ENCODE data around the gene RALGAPA1.

The RALGAPA1 gene

DNA sequence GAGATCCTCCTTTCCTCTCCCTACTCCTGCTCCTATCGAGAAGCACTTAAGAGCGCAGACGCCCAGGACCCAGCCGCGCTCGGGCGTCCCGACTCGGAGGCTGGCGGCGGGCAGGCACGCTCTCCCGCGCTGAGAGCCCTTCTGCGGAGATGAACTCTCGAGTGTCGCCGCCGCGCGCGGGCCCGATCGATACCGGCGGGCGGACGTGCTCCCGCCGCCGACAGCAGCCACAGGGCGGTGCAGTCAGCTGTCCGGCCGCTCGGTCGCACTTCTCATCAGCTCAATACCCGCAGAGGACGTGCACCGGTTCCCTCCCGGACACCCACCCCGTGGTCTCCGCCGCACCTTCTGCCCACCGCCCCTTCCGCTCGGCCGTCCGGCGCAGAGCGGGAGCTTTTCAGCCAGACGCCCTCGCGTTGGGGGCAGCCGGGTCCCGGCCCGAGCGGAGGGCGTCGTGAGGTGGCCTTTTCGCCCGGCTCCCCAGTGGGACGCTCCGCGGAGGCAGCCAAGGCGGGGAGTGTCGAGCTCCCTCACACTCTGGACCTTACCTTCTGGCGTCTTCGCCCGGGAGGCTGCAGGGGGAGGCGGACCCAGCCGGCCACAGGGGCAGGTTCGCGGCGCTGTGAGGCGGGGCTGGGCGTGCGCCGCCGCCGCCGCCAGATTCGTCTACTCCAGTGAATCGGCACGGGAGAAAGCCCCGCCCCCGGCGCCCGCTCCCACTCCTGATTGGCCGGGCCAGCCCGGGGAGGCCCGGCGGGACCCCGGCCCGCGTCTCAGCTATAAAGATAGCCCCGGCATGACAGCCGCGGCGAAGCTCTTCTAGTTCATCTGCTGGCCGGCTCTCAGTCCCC, 275.5 kb downstream of the RALGAPA1 start, which contains the start of gene INSM2:
Gene INSM2 (plus strand): TSS at position 808 of the 851 bp plus-strand sequence. CDS start 89 bp downstream, outside the sequence.
- DNase-seq, result peak; percentile 79

- DNase-seq, result no peak
Measured at GRCh38 chr14:35532783-35533356, 276.2 kb downstream of the RALGAPA1 start.

DNA sequence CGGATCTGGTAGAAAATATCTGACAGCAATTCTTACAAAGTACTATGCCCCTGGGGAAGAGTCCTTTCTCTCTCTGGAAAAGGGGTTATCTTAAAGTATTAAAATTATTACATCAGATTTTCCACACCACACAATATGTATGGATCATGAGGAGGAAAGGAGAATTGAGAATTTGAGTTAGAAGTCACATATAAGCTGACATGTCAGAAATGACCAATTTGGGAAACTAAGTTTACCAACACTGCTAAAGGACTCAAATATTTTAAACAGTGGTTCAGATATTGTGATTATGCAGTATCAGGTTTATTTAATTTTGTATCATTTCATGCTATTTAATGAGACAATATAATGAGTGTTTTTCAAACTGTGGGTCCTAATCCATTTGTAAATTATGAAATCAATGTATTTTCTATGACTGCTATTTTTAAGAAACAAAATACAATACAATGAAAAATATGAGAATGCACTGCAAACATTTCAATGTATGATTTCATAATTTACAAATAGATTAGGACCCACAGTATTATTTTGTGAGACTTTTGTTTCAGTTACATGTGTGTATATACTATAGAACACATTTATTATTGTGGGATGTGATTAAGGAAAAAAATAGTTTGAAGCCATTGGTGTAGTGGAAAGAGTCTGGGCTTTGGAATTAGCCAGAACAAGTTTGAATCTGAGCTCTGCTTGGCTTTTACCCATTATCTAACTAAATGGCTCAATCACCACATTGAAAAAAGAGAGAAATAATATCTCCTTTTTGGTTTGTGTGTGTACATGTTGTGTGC, 276.9 kb downstream of the RALGAPA1 start:
- DNase-seq, result no peak

GRCh38 chr14:35526962-35527361, 282.1 kb downstream of the RALGAPA1 start:
- no peak for DNase-seq

- DNase-seq, result no peak
Measured at GRCh38 chr14:35525695-35526094, 283.4 kb downstream of the RALGAPA1 start.

DNA sequence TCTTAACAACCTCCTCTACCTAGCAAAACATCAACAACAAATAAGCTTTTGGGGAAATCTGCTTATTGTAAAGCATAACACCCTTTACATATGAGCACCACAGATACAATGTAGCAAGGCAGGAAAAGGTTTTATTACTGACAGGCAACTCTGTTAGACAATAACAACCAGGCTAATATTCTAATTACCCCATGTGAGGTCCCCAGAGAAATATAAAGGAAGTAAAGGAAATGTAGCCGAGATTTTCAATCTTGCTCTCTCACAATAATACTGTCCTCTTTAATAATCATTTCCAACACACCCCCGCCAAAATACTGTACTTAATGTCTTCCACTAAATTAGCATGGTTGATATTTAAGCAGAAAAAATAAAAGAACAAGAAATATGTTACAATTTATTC, 289.1 kb downstream of the RALGAPA1 start:
- DNase-seq, result no peak

DNA sequence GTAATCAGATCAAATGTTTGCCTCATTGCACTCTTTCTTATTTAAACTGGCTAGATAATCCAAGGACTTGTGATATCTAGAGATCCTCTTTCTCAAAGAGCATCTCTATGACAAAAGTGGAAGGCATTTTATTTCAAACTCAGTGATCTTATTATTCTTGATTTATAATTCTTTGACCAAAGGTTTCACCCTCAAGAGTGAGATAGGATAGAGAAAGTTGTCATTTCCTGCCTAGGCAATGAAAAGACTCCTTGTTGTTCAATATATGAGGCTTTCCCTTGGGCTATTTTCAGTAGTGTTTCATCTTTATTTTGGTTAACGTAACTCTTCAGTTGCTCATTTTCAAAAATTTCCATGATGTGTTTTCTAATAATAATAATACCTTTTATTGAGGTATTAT, 293.2 kb downstream of the RALGAPA1 start:
- DNase-seq, result no peak

DNA sequence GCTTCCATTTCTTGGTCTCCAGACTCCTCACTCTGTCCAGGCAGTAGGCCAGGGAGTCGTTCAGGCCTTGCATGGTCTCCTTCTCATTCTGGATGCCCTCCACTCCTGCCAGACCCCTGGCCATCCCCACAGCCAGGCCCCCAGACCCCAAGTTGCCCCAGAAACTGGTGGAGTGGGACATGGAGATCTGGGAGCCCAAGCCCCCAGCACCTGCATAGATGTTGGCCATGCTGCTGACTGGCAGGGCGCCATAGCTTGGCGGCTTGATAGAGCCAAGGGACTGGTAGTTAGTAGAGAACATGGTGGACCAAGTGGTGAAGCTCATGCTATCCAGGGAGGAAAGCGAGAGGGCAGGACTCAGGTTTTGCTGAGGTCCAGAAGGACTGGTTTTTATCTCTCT, 296.3 kb downstream of the RALGAPA1 start:
- DNase-seq, result no peak

DNA sequence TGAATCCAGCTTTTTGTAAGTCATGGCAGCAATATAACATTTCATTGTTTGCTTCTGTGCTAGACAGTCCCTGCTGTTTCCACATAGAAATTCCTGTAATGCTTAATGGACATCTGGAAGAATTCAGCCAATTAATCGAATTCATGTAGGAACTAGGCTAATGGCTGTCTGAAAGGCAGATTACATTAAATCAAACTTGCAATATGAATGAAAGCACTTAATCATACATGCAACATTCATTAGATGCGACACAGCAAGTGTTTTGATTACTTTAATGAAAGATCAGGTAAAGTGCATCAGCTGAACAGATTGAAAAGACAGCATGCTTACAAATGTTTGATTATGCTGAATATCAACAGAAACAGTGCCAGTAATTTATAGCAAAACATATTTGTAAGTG, 299.2 kb downstream of the RALGAPA1 start:
- no peak for DNase-seq

DNA sequence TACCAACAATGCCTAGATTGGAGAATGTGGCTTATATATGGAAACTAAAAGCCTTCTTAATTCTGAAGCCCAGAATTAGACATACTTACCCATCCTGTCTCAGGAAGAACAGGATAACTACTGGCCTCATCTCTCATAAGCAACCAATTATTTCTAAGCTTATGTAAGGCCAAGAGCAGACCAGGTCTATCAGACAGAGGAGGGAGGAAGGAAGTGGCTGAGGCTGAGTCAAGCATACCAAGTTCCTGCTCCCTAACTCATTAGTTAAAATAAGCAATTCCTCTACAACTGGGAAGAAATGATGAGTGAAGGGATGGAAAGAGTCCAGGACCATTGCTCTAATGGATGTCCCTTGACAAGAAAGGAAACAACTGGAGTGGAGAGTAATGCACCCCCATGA, 302.2 kb downstream of the RALGAPA1 start:
- no peak for DNase-seq

- DNase-seq, result no peak
Measured at GRCh38 chr14:35506461-35506860, 302.6 kb downstream of the RALGAPA1 start.

- no peak for DNase-seq
Measured at GRCh38 chr14:35504260-35504659, 304.8 kb downstream of the RALGAPA1 start.

GRCh38 chr14:35503646-35504045, 305.4 kb downstream of the RALGAPA1 start:
- no peak for DNase-seq

- DNase-seq, result no peak
Measured at GRCh38 chr14:35499180-35499579, 309.9 kb downstream of the RALGAPA1 start.

DNA sequence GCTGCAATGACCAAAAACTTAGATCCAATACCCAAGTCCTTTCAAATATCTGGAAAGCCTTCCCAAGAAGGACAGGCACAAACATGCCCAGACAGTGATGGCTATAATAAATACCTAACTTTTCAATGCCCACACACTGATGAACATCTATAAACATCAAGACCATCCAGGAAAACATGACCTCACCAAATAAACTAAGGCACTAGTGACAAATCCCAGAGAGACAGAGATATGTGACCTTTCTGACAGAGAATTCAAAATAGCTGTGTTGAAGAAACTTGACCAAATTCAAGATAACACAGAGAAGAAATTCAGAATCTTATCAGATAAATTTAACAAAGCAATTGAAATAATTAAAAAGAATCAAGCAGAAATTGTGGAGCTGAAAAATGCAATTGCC, 313.8 kb downstream of the RALGAPA1 start:
- no peak for DNase-seq

- no peak for DNase-seq
Measured at GRCh38 chr14:35492569-35493014, 316.5 kb downstream of the RALGAPA1 start.
